ENCODE results near the gene FGFR3. TPM values are rescaled to one million over a fixed set of nuclear protein-coding genes. Genes with fewer than 3 reads are reported as not detected.
A peak's percentile ranks its signal among the peaks of the same experiment; 100 is the strongest.

FGFR3 gene
- total and polyA plus RNA-seq, 2 of the 4 experiments (the other 2 are of a cell fraction) = 0.18 to 0.67 TPM

DNA sequence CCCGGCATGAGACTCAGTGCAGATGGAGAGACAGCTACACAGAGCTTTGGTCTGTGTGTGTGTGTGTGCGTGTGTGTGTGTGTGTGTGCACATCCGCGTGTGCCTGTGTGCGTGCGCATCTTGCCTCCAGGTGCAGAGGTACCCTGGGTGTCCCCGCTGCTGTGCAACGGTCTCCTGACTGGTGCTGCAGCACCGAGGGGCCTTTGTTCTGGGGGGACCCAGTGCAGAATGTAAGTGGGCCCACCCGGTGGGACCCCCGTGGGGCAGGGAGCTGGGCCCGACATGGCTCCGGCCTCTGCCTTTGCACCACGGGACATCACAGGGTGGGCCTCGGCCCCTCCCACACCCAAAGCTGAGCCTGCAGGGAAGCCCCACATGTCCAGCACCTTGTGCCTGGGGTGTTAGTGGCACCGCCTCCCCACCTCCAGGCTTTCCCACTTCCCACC lies 14.3 kb downstream of the FGFR3 start:
- no peak overlapping the region for H2BK20ac ChIP-seq (ENCODE audit: low read depth, low read length)
- H3K4ac ChIP-seq (ENCODE audit: low read depth, low read length) = no peak overlapping the region
- in situ Hi-C loops (cut with MboI; ENCODE audit: low sequenced_read_pairs) (no loop called here), intact Hi-C loops (cut with micrococcal nuclease) (no loop called here), dilution Hi-C loops (cut with HindIII; ENCODE audit: low sequenced_read_pairs, unreplicated experiment) (no loop called here)
- ChIA-PET CTCF (interaction anchor here (0.9 kb wide), 1 partner anchor 92 kb away, joined by 3 read pairs; no protein-coding TSS in a partner anchor), POLR2A (ENCODE audit: unreplicated experiment) (no interaction called here)
- no peak overlapping the region for H3K9ac ChIP-seq (ENCODE audit: low read depth, low read length)
- H2AK5ac ChIP-seq (ENCODE audit: low read depth, low read length) = no peak overlapping the region
- H3K9me1 ChIP-seq (ENCODE audit: insufficient read depth, low read length) = no peaks in the 10 kb centered on the region
- TF ChIP-seq POLR2A (IDR thresholded peaks at IDR 0.05; ENCODE audit: low read depth, low read length) (no peak), RFX5 (IDR thresholded peaks at IDR 0.05; ENCODE audit: low read depth, low read length) (no peak), FOS (IDR thresholded peaks at IDR 0.05; ENCODE audit: low read depth, low read length) (no peak), ELK1 (IDR thresholded peaks at IDR 0.05; ENCODE audit: borderline replicate concordance, low read depth, low read length) (no peak), MAFK (IDR thresholded peaks at IDR 0.05; ENCODE audit: low read depth, low read length) (no peak), SMC3 (IDR thresholded peaks at IDR 0.05; ENCODE audit: low read depth, low read length) (no peak), NFE2L2 (IDR thresholded peaks at IDR 0.05; ENCODE audit: low read depth, low read length) (no peak), CHD1 (IDR thresholded peaks at IDR 0.05; ENCODE audit: low read depth, low read length) (no peak), RCOR1 (IDR thresholded peaks at IDR 0.05; ENCODE audit: insufficient replicate concordance, low read length) (no peak), BHLHE40 (IDR thresholded peaks at IDR 0.05; ENCODE audit: low read depth, low read length) (no peak)
- no peak overlapping the region for H2BK120ac ChIP-seq (ENCODE audit: low read depth, low read length)
- H3K14ac ChIP-seq (replicated peaks; ENCODE audit: low read depth, low read length) = no peak overlapping the region
- no peak overlapping the region for H4K5ac ChIP-seq (ENCODE audit: low read depth, low read length)
- H2AFZ ChIP-seq (replicated peaks; ENCODE audit: low read length, poor library complexity) = no peak overlapping the region
- H3K23ac ChIP-seq (ENCODE audit: low read depth, low read length) = no peak overlapping the region
- H4K20me1 ChIP-seq (ENCODE audit: insufficient read depth, low read length) = peaks cover 16% of the 10 kb centered on the region
- H3K36me3 ChIP-seq (ENCODE audit: control insufficient read depth, insufficient read depth, low read length) = no peaks in the 10 kb centered on the region; the same call in 1 of the 2 replicates
- peak overlapping the region; percentile 39 for H2AK9ac ChIP-seq (replicated peaks; ENCODE audit: low read depth, low read length, poor library complexity)
- WGBS, 2 experiments (ENCODE audit: extremely low coverage in 2 of 2, insufficient read length in 1 of 2) = 100% methylated on average over 1 of the region's 16 CpGs; no CpG with 5 or more reads in 1 of the 2 experiments
- H3K27ac ChIP-seq (ENCODE audit: insufficient read depth, low read length) = no peak overlapping the region
- H4K8ac ChIP-seq (ENCODE audit: low read depth in 2 of 2, low read length in 2 of 2) = no peak overlapping the region
- no peak for ATAC-seq (ENCODE audit: low read depth)
- no peaks in the 10 kb centered on the region for H3K27me3 ChIP-seq (ENCODE audit: control insufficient read depth, insufficient read depth, low read length)
- no peak overlapping the region for H2BK5ac ChIP-seq (ENCODE audit: low read depth, low read length, poor library complexity, severe bottlenecking)
- no peak overlapping the region for H3K4me3 ChIP-seq (ENCODE audit: insufficient read depth, low read depth, low read length)
- H3K79me1 ChIP-seq (ENCODE audit: low read depth in 1 of 2, low read length in 2 of 2) = no peaks in the 10 kb centered on the region
- no peak overlapping the region for H2BK15ac ChIP-seq (ENCODE audit: low read depth, low read length)
- H3K18ac ChIP-seq (ENCODE audit: low read depth, low read length) = no peak overlapping the region
- H4K91ac ChIP-seq (ENCODE audit: insufficient read depth, low read depth, low read length) = no peak overlapping the region
- H3K9me3 ChIP-seq (ENCODE audit: control insufficient read depth, insufficient read depth, low read length) = no peaks in the 10 kb centered on the region
- no peaks in the 10 kb centered on the region; the same call in 1 of the 2 replicates for H3K4me1 ChIP-seq (ENCODE audit: control insufficient read depth, insufficient read depth, low read length)
- H3K56ac ChIP-seq (ENCODE audit: extremely low read depth, insufficient read depth, low read length) = no peak overlapping the region
- no peak overlapping the region for H3K4me2 ChIP-seq (ENCODE audit: low read depth, low read length)
- no TSS peak for BruUV-seq (replicated peaks)
- no peak for DNase-seq
